CD14-positive monocyte (primary cell): ENCODE data around the gene TTPAL. TPM values are rescaled to one million over a fixed set of nuclear protein-coding genes. Genes with fewer than 3 reads are reported as not detected.

Experiments
- DNase-seq, 3 donors: peaks; one replicate each; pipeline ENCODE4 v3.0.0-alpha.2; 2011 to 2022
- H2AFZ ChIP-seq: 2 replicates; pipeline ENCODE4 v1.6.0; 2012; ENCODE audit warnings: mild to moderate bottlenecking, low read depth, low read length, inconsistent platforms; ENCODE audit not compliant: insufficient read depth, poor library complexity, severe bottlenecking
- H3K27ac ChIP-seq, 2 donors: 1 replicate in 1 of 2; 2 replicates in 1 of 2; pipeline ENCODE4 v1.5.1; 2012 to 2013; ENCODE audit warnings: low read length in 2 of 2, control low read depth in 1 of 2, inconsistent platforms in 1 of 2, low read depth in 1 of 2, mild to moderate bottlenecking in 1 of 2
- H3K27me3 ChIP-seq, 2 donors: one replicate each; pipeline versions ENCODE4 v1.6.0 to v1.6.1; 2011 to 2013; ENCODE audit warnings: low read length in 2 of 2; ENCODE audit not compliant: control insufficient read depth in 2 of 2, insufficient read depth in 2 of 2
- H3K36me3 ChIP-seq, 2 donors: replicated peaks in 1 of 2; 1 replicate in 1 of 2; 2 replicates in 1 of 2; pipeline versions ENCODE4 v1.5.1 to v1.6.1; 2012 to 2013; ENCODE audit warnings: low read length in 2 of 2, control low read depth in 1 of 2, inconsistent platforms in 1 of 2, mild to moderate bottlenecking in 1 of 2; ENCODE audit not compliant: insufficient read depth in 2 of 2, control insufficient read depth in 1 of 2
- H3K4me1 ChIP-seq, 2 donors: 1 replicate in 1 of 2; 2 replicates in 1 of 2; pipeline versions ENCODE4 v1.5.1 to v1.6.1; 2012 to 2013; ENCODE audit warnings: low read length in 2 of 2, control low read depth in 1 of 2, inconsistent platforms in 1 of 2, mild to moderate bottlenecking in 1 of 2, moderate library complexity in 1 of 2; ENCODE audit not compliant: insufficient read depth in 2 of 2, control insufficient read depth in 1 of 2
- H3K4me2 ChIP-seq: replicated peaks from 2 replicates; pipeline ENCODE3; 2012; ENCODE audit warnings: low read length, moderate library complexity, mild to moderate bottlenecking; ENCODE audit not compliant: poor library complexity, severe bottlenecking; ENCODE audit errors: extremely low read depth
- H3K4me3 ChIP-seq, 3 experiments: fragments of 200-600 bp in 1 of 3; sonication (generic) in 1 of 3; replicated peaks in 1 of 3; 1 replicate in 2 of 3; 2 replicates in 1 of 3; pipeline ENCODE4 v1.5.1; 2011 to 2013; ENCODE audit warnings: low read length in 3 of 3, mild to moderate bottlenecking in 3 of 3, control low read depth in 2 of 3, low read depth in 2 of 3, inconsistent platforms in 1 of 3, moderate library complexity in 1 of 3
- H3K79me2 ChIP-seq: 2 replicates; pipeline ENCODE4 v1.6.0; 2012; ENCODE audit warnings: mild to moderate bottlenecking, control low read depth, inconsistent platforms, low read length, moderate library complexity; ENCODE audit not compliant: insufficient read depth
- H3K9ac ChIP-seq: 2 replicates; pipeline ENCODE4 v1.6.0; 2017; ENCODE audit warnings: low read length, mild to moderate bottlenecking; ENCODE audit not compliant: insufficient read depth, poor library complexity, severe bottlenecking
- H3K9me3 ChIP-seq, 2 donors: replicated peaks in 1 of 2; 1 replicate in 1 of 2; 2 replicates in 1 of 2; pipeline versions ENCODE4 v1.5.1 to v1.6.1; 2012 to 2013; ENCODE audit warnings: low read length in 2 of 2, control low read depth in 1 of 2; ENCODE audit not compliant: control insufficient read depth in 1 of 2, insufficient read depth in 1 of 2
- H4K20me1 ChIP-seq: 2 replicates; pipeline ENCODE4 v1.6.0; 2012; ENCODE audit warnings: mild to moderate bottlenecking, low read length, control low read depth, moderate library complexity; ENCODE audit not compliant: insufficient read depth
- H3K27ac Mint-ChIP-seq, 7 donors: one replicate each; pipeline ENCODE4 v1.8.0; 2020; ENCODE audit warnings: mild to moderate bottlenecking in 7 of 7, mixed read lengths in 7 of 7, moderate library complexity in 6 of 7, inconsistent platforms in 2 of 7
- H3K27me3 Mint-ChIP-seq, 3 donors: one replicate each; pipeline ENCODE4 v1.8.0; 2021 to 2022; ENCODE audit warnings: low read depth in 3 of 3, mild to moderate bottlenecking in 3 of 3, mixed read lengths in 3 of 3, moderate library complexity in 3 of 3, inconsistent platforms in 1 of 3
- H3K36me3 Mint-ChIP-seq, 2 donors: one replicate each; pipeline ENCODE4 v1.8.0; 2020; ENCODE audit warnings: mixed read lengths in 2 of 2, inconsistent platforms in 1 of 2, mild to moderate bottlenecking in 1 of 2
- H3K4me1 Mint-ChIP-seq: one replicate; pipeline ENCODE4 v1.8.0; 2020; ENCODE audit warnings: mild to moderate bottlenecking, mixed read lengths
- H3K4me3 Mint-ChIP-seq, 2 donors: one replicate each; pipeline ENCODE4 v1.8.0; 2020; ENCODE audit warnings: mild to moderate bottlenecking in 2 of 2, mixed read lengths in 2 of 2, moderate library complexity in 1 of 2
- H3K9me3 Mint-ChIP-seq, 7 donors: one replicate each; pipeline ENCODE4 v1.8.0; 2020 to 2022; ENCODE audit warnings: mixed read lengths in 7 of 7, mild to moderate bottlenecking in 6 of 7, moderate library complexity in 6 of 7, inconsistent platforms in 2 of 7
- WGBS: methylation state at CpG from one replicate; pipeline ENCODE4 v1.1.5; 2013; ENCODE audit warnings: missing lambda C conversion rate; ENCODE audit not compliant: insufficient coverage; 5-methylcytosine and 5-hydroxymethylcytosine counted together
- intact Hi-C, 2 donors: fragments of 100-400 bp; cut with micrococcal nuclease; formaldehyde crosslinking; loops; one replicate each; pipeline versions ENCODE4 v1.15.0 to v1.15.1; 2023
- polyA plus RNA-seq, 3 donors: library from polyadenylated mRNA; depleted of rRNA in 1 of 3; unstranded in 2 of 3; stranded (reverse) in 1 of 3; fragments of 300-500 nt in 2 of 3; fragments of >200 nt in 1 of 3; fragmentation: Illumina TruSeq in 2 of 3; gene quantifications; 1 replicate in 2 of 3; 2 replicates in 1 of 3; pipeline ENCODE4 v1.2.3, GENCODE V29; 2012 to 2021
- TF ChIP-seq, protein P1 (sequence below): fragments of 200-600 bp; IDR thresholded peaks from one replicate; pipeline ENCODE4 v1.8.0; 2022; ENCODE audit warnings: antibody characterized with exemption, mild to moderate bottlenecking

Gene TTPAL
- polyA plus RNA-seq, 3 donors = 1.5 to 4.9 (median 3.0) TPM

DNA sequence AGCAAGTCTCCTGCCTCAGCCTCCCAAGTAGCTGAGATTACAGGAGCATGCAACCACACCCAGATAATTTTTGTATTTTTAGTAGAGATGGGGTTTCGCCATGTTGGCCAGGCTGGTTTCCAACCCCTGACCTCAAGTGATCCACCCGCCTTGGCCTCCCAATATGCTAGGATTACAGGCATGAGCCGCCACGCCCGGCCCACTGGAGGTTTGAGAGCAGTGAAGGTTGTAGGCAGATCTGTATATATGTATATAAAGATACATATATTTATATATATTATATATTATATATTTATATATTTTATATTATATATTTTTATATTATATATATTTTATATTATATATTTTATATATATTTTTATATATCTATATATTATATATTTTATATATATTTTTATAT is 38.2 kb upstream of the TTPAL start:
- no peaks in the 10 kb centered on the region for H4K20me1 ChIP-seq
- no CpG with 5 or more reads among the region's 5 CpGs for WGBS
- peaks cover 3 to 19% (median 10%) of the 10 kb centered on the region in 3 donors for H3K27me3 Mint-ChIP-seq

DNA sequence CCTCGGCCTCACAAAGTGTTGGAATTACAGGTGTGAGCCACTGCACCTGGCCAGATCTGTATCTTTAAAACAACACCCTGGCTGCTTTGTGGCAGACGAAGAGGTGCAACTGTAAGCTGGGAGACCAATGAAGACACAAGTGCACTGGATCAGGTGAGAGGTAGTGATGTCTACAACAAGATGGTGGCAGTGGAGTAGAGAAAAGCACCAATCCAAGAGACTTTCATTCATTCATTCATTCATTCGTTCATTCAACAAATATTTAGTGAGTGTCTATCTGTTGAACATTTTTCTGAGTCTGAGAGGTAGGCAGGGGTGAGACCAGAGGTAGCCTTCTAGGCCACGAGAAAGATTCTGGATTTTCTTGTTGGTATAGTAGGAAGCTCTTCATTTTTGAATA is 36.9 kb upstream of the TTPAL start:
- H3K27me3 ChIP-seq = no peaks in the 10 kb centered on the region
- no peak overlapping the region for H3K27ac ChIP-seq
- no peaks in the 10 kb centered on the region for H3K36me3 Mint-ChIP-seq
- no peaks in the 10 kb centered on the region for H3K79me2 ChIP-seq
- H3K4me1 Mint-ChIP-seq = peaks cover 24% of the 10 kb centered on the region
- no peak overlapping the region for H3K4me3 Mint-ChIP-seq
- DNase-seq = no peak
- H3K4me2 ChIP-seq = no peak overlapping the region
- H3K27ac Mint-ChIP-seq = no peak overlapping the region
- no peak overlapping the region for H2AFZ ChIP-seq
- H3K9me3 ChIP-seq = no peaks in the 10 kb centered on the region
- intact Hi-C loops = no loop called here
- TF ChIP-seq, protein P1, sequence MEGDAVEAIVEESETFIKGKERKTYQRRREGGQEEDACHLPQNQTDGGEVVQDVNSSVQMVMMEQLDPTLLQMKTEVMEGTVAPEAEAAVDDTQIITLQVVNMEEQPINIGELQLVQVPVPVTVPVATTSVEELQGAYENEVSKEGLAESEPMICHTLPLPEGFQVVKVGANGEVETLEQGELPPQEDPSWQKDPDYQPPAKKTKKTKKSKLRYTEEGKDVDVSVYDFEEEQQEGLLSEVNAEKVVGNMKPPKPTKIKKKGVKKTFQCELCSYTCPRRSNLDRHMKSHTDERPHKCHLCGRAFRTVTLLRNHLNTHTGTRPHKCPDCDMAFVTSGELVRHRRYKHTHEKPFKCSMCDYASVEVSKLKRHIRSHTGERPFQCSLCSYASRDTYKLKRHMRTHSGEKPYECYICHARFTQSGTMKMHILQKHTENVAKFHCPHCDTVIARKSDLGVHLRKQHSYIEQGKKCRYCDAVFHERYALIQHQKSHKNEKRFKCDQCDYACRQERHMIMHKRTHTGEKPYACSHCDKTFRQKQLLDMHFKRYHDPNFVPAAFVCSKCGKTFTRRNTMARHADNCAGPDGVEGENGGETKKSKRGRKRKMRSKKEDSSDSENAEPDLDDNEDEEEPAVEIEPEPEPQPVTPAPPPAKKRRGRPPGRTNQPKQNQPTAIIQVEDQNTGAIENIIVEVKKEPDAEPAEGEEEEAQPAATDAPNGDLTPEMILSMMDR = no peak
- no peaks in the 10 kb centered on the region for H3K36me3 ChIP-seq
- H3K9ac ChIP-seq = no peak overlapping the region
- no peaks in the 10 kb centered on the region for H4K20me1 ChIP-seq
- H3K9me3 Mint-ChIP-seq = peaks cover 0 to 1% (median 0%) of the 10 kb centered on the region in 7 donors
- H3K4me3 ChIP-seq = no peak overlapping the region
- H3K27me3 Mint-ChIP-seq = peaks cover 0 to 16% (median 6%) of the 10 kb centered on the region in 3 donors
- WGBS = 94% methylated on average over 3 of the region's 4 CpGs
- peaks cover 11% of the 10 kb centered on the region in 2 donors for H3K4me1 ChIP-seq

More for the DNA sequence above, 38.2 kb upstream of the TTPAL start:
- intact Hi-C loops = no loop called here
- H3K79me2 ChIP-seq = no peaks in the 10 kb centered on the region
- Mint-ChIP-seq H3K4me3 (no peak overlapping the region), H3K27ac (no peak overlapping the region), H3K4me1 (peaks cover 16% of the 10 kb centered on the region), H3K36me3 (no peaks in the 10 kb centered on the region), H3K9me3 (peaks cover 0 to 3% (median 0%) of the 10 kb centered on the region in 7 donors)
- H3K4me3 ChIP-seq = no peak overlapping the region
- no peaks in the 10 kb centered on the region for H3K27me3 ChIP-seq
- H3K36me3 ChIP-seq = no peaks in the 10 kb centered on the region
- TF ChIP-seq, protein P1 = no peak
- H2AFZ ChIP-seq = no peak overlapping the region
- no peak overlapping the region for H3K9ac ChIP-seq
- no peak overlapping the region for H3K27ac ChIP-seq
- no peak for DNase-seq
- no peaks in the 10 kb centered on the region for H3K9me3 ChIP-seq
- H3K4me1 ChIP-seq = peaks cover 4 to 5% of the 10 kb centered on the region in 2 donors
- no peak overlapping the region for H3K4me2 ChIP-seq
